GM19043 (cell line): ENCODE data around the gene SMARCAD1.

Experiments
- ATAC-seq: cut with Tn5 transposase; IDR thresholded peaks from one replicate; pipeline ENCODE4 v1.9.1; 2021; ENCODE audit warnings: low read depth; ENCODE audit not compliant: unreplicated experiment

SMARCAD1 gene

DNA sequence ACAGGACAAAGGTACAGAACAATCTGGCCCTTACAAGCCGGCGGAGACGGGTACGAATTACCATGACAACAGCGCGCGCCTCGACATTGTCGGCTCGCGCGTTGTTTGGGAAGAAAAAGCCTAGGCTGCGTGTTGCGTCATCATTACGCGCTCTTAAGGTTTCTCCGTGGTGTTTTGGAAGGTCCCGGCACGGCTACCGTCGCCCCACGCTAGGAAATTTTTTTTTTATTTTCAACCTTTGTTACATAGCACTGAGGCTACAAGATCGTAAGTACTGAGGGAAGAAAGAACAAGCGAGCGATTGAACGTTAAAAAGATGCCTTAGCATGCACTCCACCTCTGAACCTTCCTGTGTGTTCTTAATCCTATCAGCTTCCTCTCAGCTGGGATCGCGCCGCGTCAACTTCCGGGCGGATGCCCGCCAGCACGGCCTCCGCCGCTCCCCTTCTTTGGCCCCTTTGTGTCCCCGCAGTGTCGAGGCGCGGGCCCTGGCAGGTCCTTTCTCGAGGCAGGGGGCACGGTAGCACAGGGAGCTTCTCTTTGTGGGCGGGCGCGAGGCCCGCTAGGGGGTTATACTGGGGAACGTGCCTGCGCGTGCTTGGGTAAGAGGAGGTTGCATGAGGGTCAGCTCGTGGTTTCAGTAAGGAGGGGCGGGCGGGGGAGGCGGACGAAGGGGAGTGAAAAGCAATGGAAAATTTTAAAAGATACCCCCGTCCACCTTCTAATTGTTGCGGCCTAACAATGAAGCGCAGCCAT, at the start of gene SMARCAD1:
SMARCAD1 (plus strand) TSS at position 397 of the 756 bp plus-strand sequence. CDS start 530 bp downstream, outside the sequence.
- peak; percentile 93 for ATAC-seq

DNA sequence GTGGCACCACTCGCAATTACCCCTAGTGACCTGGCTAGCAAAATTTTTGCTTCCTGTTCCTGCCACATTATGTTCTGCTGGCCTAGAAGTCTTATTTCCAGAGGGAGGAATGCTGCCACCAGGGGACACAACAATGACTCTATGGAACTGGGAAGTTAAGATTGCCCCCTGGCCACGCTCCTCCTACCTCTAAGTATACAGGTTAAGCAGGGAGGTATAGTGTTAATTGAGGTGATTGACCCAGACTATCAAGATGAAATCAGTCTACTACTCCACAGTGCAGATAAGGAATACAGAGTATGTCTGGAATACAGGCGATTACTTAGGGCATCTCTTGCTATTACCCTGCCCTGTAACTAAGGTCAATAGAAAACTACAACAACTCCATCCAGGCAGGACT, 48.8 kb upstream of the SMARCAD1 start:
- no peak for ATAC-seq

DNA sequence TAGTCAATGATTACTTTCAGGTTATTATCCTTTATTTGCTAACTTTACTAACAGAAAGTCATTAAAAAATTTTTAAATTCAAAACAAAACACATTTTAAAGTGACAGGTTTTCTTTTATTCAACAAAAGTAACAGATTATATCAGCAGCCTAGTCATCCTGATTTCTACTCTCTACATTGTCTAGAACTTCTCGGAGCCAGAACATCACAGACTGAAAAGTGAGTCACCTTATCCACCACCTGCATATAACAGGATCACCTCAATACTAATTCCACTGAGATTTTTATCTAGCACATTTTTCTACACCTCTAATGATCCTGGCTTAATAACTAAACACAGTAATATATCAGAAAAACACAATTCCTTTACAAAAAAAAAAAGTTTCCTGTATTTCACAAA, 47.9 kb upstream of the SMARCAD1 start:
- no peak for ATAC-seq

GRCh38 chr4:94160774-94161173, 46.9 kb upstream of the SMARCAD1 start:
- no peak for ATAC-seq

DNA sequence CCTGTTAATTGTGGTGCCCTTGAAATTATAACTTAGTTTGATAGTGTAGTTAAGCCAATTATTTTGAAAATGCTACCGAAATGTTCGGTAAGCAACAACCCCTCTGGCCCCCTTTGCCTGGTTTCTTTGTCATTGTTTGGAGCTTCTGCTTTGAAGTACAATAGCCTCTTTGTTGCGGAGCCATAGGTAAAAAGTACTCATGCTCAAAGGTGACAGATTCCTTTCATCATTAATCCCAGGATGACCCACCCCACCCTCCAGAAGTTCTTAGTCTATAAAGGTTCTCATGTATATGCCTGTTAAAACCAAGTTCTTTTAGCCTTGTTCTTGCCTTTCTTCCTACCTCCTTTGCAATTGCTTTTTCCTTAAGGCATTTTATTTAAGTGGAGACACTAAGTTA, 42.4 kb upstream of the SMARCAD1 start:
- ATAC-seq: no peak

- ATAC-seq: no peak
Observed at GRCh38 chr4:94168321-94168720, 39.3 kb upstream of the SMARCAD1 start.

DNA sequence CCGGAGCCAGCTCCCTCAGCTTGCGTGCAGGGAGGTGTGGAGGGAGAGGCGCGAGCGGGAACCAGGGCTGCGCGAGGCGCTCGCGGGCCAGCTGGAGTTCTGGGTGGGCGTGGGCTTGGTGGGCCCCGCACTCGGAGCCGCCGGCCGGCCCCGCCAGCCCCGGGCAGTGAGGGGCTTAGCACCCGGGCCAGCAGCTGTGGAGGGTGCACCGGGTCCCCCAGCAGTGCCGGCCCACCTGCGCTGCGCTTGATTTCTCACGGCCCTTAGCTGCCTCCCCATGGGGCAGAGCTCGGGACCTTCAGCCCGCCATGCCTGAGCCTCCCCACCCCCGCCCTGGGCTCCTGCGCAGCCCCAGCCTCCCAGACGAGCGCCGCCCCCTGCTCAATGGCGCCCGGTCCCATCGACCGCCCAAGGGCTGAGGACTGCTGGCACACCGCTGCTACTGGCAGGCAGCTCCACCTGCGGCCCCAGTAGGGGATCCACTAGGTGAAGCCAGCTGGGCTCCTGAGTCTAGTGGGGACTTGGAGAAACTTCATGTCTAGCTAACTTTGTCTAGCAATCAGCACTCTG, 37.8 kb upstream of the SMARCAD1 start:
- ATAC-seq: no peak

DNA sequence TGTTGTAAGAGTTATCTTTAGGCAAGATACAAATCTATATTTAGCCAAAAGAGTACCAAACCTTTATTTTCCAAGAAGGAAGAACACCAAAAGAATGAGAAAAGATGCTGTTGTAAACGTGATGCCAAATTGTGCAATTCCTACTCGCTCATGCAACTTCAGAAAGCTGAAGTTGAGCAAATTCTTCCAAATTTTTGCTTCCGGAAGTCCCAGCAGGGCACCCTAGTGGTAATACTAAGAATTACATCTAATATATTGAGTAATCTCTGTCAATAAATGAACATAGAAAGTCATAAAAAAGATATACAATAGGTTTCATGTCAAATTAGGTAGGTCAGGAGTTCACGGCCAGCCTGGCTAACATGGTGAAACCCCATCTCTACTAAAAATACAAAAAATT, 36.0 kb upstream of the SMARCAD1 start:
- no peak for ATAC-seq

- no peak for ATAC-seq
Observed at GRCh38 chr4:94175553-94176261, 32.0 kb upstream of the SMARCAD1 start.

- ATAC-seq: no peak
Observed at GRCh38 chr4:94177822-94178221, 29.8 kb upstream of the SMARCAD1 start.

- no peak for ATAC-seq
Observed at GRCh38 chr4:94181815-94182214, 25.9 kb upstream of the SMARCAD1 start.

DNA sequence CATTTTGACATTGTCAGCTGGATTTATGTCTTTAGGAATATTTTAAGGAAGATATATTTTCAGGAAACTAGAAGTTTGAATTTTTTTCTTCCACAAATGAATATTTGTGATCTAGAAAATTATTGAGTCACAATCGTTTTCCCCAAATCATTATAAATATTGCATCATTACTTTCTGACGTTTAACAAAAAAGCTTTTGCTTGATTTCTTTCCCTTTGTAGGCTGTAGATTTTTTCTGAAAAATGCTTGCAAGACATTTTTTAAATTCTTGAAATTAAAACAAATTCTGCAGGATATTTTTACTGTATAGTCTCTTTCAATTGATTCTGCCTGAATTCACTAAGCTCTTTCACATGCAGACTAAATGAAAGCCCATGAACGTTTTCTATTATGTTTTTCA, 4.9 kb upstream of the SMARCAD1 start:
- no peak for ATAC-seq

DNA sequence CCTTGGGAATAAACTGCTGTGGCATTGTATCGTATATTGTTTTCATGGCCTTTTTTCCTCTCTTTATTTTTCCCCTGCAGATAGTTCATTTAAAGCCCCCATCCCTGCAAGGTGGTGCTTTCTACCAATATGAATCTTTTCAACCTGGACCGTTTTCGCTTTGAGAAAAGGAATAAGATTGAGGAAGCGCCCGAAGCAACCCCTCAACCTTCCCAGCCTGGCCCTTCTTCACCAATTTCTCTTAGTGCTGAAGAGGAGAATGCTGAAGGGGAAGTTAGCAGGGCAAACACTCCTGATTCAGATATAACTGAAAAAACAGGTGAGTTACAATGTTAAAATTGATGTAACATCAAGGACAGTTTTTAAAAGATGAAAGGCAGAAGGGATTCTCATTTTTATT, 601 bp downstream of the SMARCAD1 start:
- no peak for ATAC-seq

- ATAC-seq: no peak
Observed at GRCh38 chr4:94208918-94209317, 1.3 kb downstream of the SMARCAD1 start.

DNA sequence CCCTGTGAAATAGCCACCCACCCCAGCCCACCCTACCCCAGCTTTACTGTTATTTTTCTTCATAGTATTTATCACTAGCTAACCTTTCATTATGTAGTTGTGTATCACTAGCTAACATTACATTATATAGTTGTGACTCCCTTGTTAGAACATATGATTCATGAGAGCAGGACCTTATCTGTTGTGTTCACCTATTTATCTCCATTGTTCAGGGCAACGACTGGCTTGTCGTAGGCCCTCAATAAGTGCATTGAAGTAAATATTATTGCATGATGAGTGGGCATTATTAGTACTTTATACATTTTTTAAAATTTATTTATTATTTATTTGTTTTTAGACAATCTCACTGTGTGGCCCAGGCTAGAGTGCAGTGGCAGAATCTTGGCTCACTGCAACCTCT, 4.2 kb downstream of the SMARCAD1 start:
- no peak for ATAC-seq

GRCh38 chr4:94214703-94215319, 7.1 kb downstream of the SMARCAD1 start:
- ATAC-seq: no peak

GRCh38 chr4:94216394-94216793, 8.7 kb downstream of the SMARCAD1 start:
- ATAC-seq: no peak

- no peak for ATAC-seq
Observed at GRCh38 chr4:94219402-94219801, 11.7 kb downstream of the SMARCAD1 start.

DNA sequence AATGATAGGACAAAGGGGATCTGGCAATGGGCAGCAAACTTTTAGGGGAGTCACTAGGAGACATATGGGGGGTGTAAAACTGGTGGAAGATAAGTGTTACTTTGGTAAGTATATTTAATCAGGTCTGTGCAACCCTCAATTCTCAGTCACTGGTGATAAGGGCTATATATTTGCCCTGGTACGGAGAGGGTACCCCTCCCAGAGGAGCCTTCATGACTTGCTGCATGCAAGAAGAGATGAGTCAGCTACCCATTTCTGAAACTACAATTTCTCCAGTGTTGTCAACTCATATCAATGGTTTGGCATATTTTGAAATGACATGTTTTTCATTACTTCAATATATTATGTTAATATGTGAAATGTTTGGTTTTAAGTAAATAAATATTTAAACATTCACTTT, 14.3 kb downstream of the SMARCAD1 start:
- no peak for ATAC-seq

DNA sequence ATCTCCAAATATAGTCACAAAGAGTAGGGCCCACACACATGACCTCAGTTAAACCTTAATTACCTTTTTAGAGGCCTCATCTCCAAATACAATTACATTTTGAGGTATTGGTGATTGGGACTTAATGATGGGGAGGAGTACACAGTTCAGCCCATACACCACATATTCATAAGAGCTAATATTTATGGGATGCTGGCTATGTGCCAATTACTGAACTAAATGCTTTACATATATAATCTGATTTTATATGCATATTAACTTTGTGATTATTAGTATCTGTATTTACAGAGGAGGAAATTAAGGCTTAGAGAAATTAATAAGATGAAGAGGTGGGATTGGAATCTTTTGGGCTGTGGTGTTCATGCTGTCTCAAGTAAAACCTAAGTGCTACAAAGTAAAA, 17.8 kb downstream of the SMARCAD1 start:
- no peak for ATAC-seq

GRCh38 chr4:94226763-94227162, 19.1 kb downstream of the SMARCAD1 start:
- no peak for ATAC-seq
